CD4-positive, alpha-beta T cell (primary cell): ENCODE data around the gene MORC3. TPM values are rescaled to one million over a fixed set of nuclear protein-coding genes. Genes with fewer than 3 reads are reported as not detected.
"Not testable (repeated sequence)": the region's sequence is repeated elsewhere in the genome, so short reads cannot be mapped to it uniquely, and the experiment has no call there.

ENCODE experiments used
- ATAC-seq: fragments of 200-7000 bp; cut with Tn5 transposase; one replicate; pipeline ENCODE4 v1.10.0; 2022; ENCODE audit warnings: mild to moderate bottlenecking; ENCODE audit not compliant: poor library complexity
- CTCF ChIA-PET: fragments of 350-600 bp; sonication (Branson Sonifier 250); formaldehyde crosslinking; loops from one replicate; lab custom pipeline; 2021; ENCODE audit warnings: antibody characterized with exemption, inconsistent platforms; lab: Charles Lee
- POLR2A ChIA-PET: fragments of 350-600 bp; sonication (Branson Sonifier 250); formaldehyde crosslinking; loops from one replicate; lab custom pipeline; 2021; ENCODE audit warnings: antibody characterized with exemption, inconsistent platforms; lab: Charles Lee
- DNase-seq, 14 experiments: peaks; one replicate each; pipeline ENCODE4 v3.0.0-alpha.2; 2013 to 2020; ENCODE audit warnings: mixed read lengths in 2 of 14
- H3K27ac ChIP-seq, 2 donors: one replicate each; pipeline versions ENCODE4 v1.5.1 to v1.7.0; 2013; ENCODE audit warnings: low read length in 2 of 2, low read depth in 1 of 2, mild to moderate bottlenecking in 1 of 2
- H3K27me3 ChIP-seq, 2 experiments: 1 replicate in 1 of 2; 2 replicates in 1 of 2; pipeline versions ENCODE4 v1.6.1 to v1.7.0; 2013; ENCODE audit warnings: low read length in 2 of 2, control low read depth in 1 of 2, mild to moderate bottlenecking in 1 of 2, moderate library complexity in 1 of 2; ENCODE audit not compliant: insufficient read depth in 2 of 2, control insufficient read depth in 1 of 2
- H3K36me3 ChIP-seq: one replicate; pipeline ENCODE4 v1.6.1; 2013; ENCODE audit warnings: low read length, control low read depth; ENCODE audit not compliant: insufficient read depth
- H3K4me1 ChIP-seq: one replicate; pipeline ENCODE4 v1.6.1; 2013; ENCODE audit warnings: low read length, control low read depth; ENCODE audit not compliant: insufficient read depth
- H3K4me3 ChIP-seq: one replicate; pipeline ENCODE4 v1.5.1; 2013; ENCODE audit warnings: mild to moderate bottlenecking, low read length, moderate library complexity
- H3K9me3 ChIP-seq, 2 experiments: 1 replicate in 1 of 2; 2 replicates in 1 of 2; pipeline versions ENCODE4 v1.6.1 to v1.7.0; 2013; ENCODE audit warnings: low read length in 2 of 2, mild to moderate bottlenecking in 2 of 2, control low read depth in 1 of 2, moderate library complexity in 1 of 2; ENCODE audit not compliant: control insufficient read depth in 1 of 2, insufficient read depth in 1 of 2
- H3K27ac Mint-ChIP-seq: one replicate; pipeline ENCODE4 v1.8.0; 2020; ENCODE audit warnings: mixed read lengths
- H3K27me3 Mint-ChIP-seq: one replicate; pipeline ENCODE4 v1.8.0; 2021; ENCODE audit warnings: mixed read lengths
- H3K36me3 Mint-ChIP-seq: one replicate; pipeline ENCODE4 v1.8.0; 2021; ENCODE audit warnings: low read depth, mixed read lengths
- H3K4me1 Mint-ChIP-seq: one replicate; pipeline ENCODE4 v1.8.0; 2021; ENCODE audit warnings: low read depth, mixed read lengths
- H3K4me3 Mint-ChIP-seq: one replicate; pipeline ENCODE4 v1.8.0; 2020; ENCODE audit warnings: mild to moderate bottlenecking, mixed read lengths
- H3K9me3 Mint-ChIP-seq: one replicate; pipeline ENCODE4 v1.8.0; 2020; ENCODE audit warnings: mixed read lengths
- CTCF ChIP-seq: fragments of 200-600 bp; IDR thresholded peaks from one replicate; pipeline ENCODE4 v1.8.0; 2022; ENCODE audit warnings: antibody characterized with exemption, mild to moderate bottlenecking
- intact Hi-C, 2 experiments: fragments of 100-400 bp; cut with DNase I in 1 of 2; cut with micrococcal nuclease in 1 of 2; formaldehyde crosslinking; loops; one replicate each; pipeline versions ENCODE4 v1.15.1 to v1.9.0; 2023 to 2025; cut with DNase I, micrococcal nuclease
- total RNA-seq, 174 experiments: library from RNA in 2 of 174; stranded (reverse) in 2 of 174; gene quantifications; one replicate each; pipeline ENCODE4 v1.2.3 and lab custom pipeline; 2021 to 2026

Gene MORC3
- total RNA-seq, 2 experiments from 2014 or later: 70.2 to 71.0 TPM

DNA sequence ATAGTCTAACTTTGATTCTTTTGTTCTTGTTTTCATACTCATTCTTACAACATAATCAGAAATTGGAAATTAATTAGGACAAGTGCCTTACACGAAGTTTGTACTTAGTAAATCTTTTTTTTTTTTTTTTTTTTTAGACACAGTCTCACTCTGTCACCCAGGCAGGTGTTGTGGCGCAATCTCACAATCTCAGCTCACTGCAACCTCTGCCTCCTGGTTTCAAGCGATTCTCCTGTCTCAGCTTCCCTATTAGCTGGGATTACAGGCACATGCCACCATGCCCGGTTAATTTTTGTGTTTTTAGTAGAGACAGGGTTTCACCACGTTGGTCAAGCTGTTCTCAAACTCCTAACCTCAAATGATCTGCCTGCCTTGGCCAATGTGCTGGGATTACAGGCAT, 77.6 kb downstream of the MORC3 start:
- TF ChIP-seq CTCF: no peak
- H3K36me3 ChIP-seq: peaks cover 3% of the 10 kb centered on the region
- Mint-ChIP-seq H3K27me3 (no peaks in the 10 kb centered on the region), H3K36me3 (peaks cover 43% of the 10 kb centered on the region), H3K9me3 (no peaks in the 10 kb centered on the region), H3K27ac (no peak overlapping the region), H3K4me3 (no peak overlapping the region), H3K4me1 (no peaks in the 10 kb centered on the region)
- peaks cover 0 to 9% of the 10 kb centered on the region in 2 experiments for H3K9me3 ChIP-seq
- CTCF ChIA-PET: interaction anchor here (0.8 kb wide), 1 partner anchor 574 kb away, joined by 3 read pairs; no protein-coding TSS in a partner anchor
- H3K27me3 ChIP-seq: no peaks in the 10 kb centered on the region
- DNase-seq (no peak), ATAC-seq (no peak)
- POLR2A ChIA-PET: no interaction called here
- no peaks in the 10 kb centered on the region for H3K4me1 ChIP-seq
- no peak overlapping the region for H3K27ac ChIP-seq
- intact Hi-C loops: no loop called here
- H3K4me3 ChIP-seq: no peak overlapping the region

DNA sequence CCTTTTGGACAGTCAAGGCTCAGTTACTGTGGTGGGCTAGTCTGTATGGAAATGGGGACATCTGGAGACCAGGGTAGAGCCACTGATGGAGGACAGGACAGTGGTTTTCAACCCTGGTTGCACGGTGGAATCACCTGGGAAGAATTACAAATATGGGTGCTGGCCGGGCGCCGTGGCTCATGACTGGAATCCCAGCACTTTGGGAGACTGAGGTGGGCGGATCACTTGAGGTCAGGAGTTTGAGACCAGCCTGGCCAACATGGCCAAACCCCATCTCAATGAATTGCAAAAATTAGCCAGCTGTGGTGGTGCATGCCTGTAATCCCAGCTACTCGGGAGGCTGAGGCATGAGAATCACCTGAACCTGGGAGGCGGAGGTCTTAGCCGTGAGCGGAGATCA, 79.7 kb downstream of the MORC3 start:
- DNase-seq, intact Hi-C loops, POLR2A ChIA-PET, H3K4me1 Mint-ChIP-seq, H3K27me3 ChIP-seq, H3K27me3 Mint-ChIP-seq, H3K4me3 ChIP-seq, H3K36me3 ChIP-seq, CTCF ChIA-PET, H3K4me1 ChIP-seq, H3K9me3 Mint-ChIP-seq, H3K4me3 Mint-ChIP-seq, H3K27ac ChIP-seq, H3K27ac Mint-ChIP-seq, ATAC-seq, H3K9me3 ChIP-seq: not testable (repeated sequence)
- peaks cover 46% of the 10 kb centered on the region for H3K36me3 Mint-ChIP-seq

- ATAC-seq (no peak), DNase-seq (no peak)
- Mint-ChIP-seq H3K27me3 (no peaks in the 10 kb centered on the region), H3K4me1 (no peaks in the 10 kb centered on the region), H3K27ac (no peak overlapping the region), H3K9me3 (no peaks in the 10 kb centered on the region), H3K36me3 (peaks cover 41% of the 10 kb centered on the region), H3K4me3 (no peak overlapping the region)
- Histone ChIP-seq H3K36me3 (peaks cover 3% of the 10 kb centered on the region), H3K9me3 (no peaks in the 10 kb centered on the region), H3K4me1 (no peaks in the 10 kb centered on the region), H3K27me3 (no peaks in the 10 kb centered on the region), H3K27ac (no peak overlapping the region), H3K4me3 (no peak overlapping the region)
- intact Hi-C loops: no loop called here
- ChIA-PET POLR2A (no interaction called here), CTCF (no interaction called here)
- no peak for TF ChIP-seq CTCF
Observed at GRCh38 chr21:36400719-36401118, 80.7 kb downstream of the MORC3 start.

- H3K27me3 ChIP-seq: no peaks in the 10 kb centered on the region
- H3K27me3 Mint-ChIP-seq: no peaks in the 10 kb centered on the region
- intact Hi-C loops: no loop called here
- no peak overlapping the region for H3K27ac Mint-ChIP-seq
- H3K36me3 ChIP-seq: no peaks in the 10 kb centered on the region
- TF ChIP-seq CTCF: no peak
- no peak overlapping the region for H3K4me3 ChIP-seq
- no peaks in the 10 kb centered on the region for H3K4me1 ChIP-seq
- H3K36me3 Mint-ChIP-seq: peaks cover 33% of the 10 kb centered on the region
- H3K4me3 Mint-ChIP-seq: no peak overlapping the region
- H3K9me3 ChIP-seq: no peaks in the 10 kb centered on the region
- no peaks in the 10 kb centered on the region for H3K9me3 Mint-ChIP-seq
- ATAC-seq (no peak), DNase-seq (no peak)
- no peaks in the 10 kb centered on the region for H3K4me1 Mint-ChIP-seq
- CTCF ChIA-PET: no interaction called here
- POLR2A ChIA-PET: no interaction called here
- H3K27ac ChIP-seq: no peak overlapping the region
Observed at GRCh38 chr21:36402339-36402738, 82.3 kb downstream of the MORC3 start.
